HG03108 (cell line): ENCODE data around the gene CPO.
"Not testable (repeated sequence)": the region's sequence is repeated elsewhere in the genome, so short reads cannot be mapped to it uniquely, and the experiment has no call there.

Experiments used
- ATAC-seq: cut with Tn5 transposase; IDR thresholded peaks from one replicate; pipeline ENCODE4 v1.9.1; 2021; ENCODE audit warnings: moderate library complexity; ENCODE audit not compliant: unreplicated experiment

Gene CPO

GRCh38 chr2:206939340-206939739 is at the start of gene CPO:
TSS of gene CPO (plus strand) at chr2:206939518. CDS start at chr2:206939600, 82 bp downstream.
- ATAC-seq: no peak

- no peak for ATAC-seq
Observed at GRCh38 chr2:206890179-206890578, 49.1 kb upstream of the CPO start.

- no peak for ATAC-seq
Observed at GRCh38 chr2:206890926-206891325, 48.4 kb upstream of the CPO start.

DNA sequence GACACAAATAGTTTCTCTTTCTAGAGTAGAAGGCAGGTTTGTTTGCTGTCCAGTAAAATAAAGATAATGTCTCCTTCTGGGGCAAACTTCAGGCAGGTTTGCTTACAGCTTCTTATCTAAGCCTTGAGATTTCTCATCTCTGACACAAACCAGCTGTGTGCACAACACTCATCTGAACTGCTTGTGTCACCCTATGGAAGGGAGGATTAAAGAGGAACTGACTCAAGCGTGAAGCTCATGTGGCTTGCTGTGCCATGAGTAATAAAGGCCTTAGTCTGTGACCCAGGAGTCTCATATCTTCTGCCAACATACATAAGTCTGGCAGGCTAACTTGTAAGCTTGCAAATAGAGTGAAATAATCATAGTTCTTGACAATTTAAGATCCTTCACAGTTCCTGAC is 24.2 kb upstream of the CPO start:
- ATAC-seq: no peak

DNA sequence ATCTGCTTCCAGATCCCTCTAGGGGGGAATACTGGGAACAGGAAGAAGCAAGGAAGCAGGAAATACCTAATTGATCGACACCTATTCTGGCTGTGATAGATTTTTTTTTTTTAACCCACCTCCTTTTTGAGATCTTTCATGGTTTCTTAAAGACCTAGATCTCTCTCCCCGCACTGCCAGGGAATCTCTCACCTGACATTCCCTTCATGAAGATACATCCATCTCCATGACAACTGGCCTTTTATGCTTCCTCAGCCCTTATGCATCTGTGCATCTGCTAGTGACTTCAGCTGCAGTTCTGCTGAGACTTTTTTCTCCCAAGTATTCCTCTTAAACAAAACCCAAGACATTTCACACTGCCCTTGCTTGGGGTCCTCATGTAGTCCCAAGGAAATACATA is 21.1 kb upstream of the CPO start:
- ATAC-seq: no peak

GRCh38 chr2:206920310-206920709 is 19.0 kb upstream of the CPO start:
- no peak for ATAC-seq

DNA sequence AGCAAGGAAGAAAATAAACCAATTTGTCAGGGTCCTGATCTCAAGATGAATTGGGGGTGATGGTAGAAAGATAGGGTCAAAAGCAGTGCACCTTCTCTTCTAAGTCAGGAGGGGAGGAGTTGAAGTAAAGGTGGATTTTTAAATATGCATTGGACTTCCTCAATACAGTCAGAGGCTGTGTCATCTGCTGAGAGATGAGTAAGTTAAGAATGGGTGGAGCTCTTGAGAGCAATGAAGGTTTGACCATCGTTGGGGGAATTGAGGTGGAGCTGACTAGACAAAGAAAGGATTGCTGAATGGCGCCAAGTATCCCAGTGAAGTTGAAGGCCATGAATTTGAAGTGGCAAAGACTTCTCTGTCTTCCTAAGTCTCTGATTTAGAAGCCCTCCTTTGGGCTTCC is 18.4 kb upstream of the CPO start:
- ATAC-seq: no peak

DNA sequence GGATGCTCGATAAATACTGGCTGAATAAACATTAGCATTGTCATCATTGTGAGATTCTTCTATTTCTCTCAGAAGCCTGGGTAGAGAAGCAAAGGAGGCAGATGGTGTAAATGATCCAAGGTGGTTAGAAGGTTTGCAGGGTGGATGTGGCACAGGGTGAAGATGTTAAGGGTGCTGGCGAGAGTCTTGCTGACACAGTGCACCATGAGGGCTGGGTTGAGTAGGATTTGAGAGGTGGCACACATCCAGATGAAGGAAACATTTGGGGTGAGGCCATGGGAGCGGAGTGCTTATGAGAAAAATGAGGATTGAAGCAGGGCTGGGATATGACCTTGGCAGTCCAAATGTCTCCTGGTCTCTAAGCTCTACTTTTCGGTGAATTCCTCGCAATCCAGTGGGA is 17.8 kb upstream of the CPO start:
- ATAC-seq: no peak

- no peak for ATAC-seq
Observed at GRCh38 chr2:206935991-206936842, 3.1 kb upstream of the CPO start.

GRCh38 chr2:206936843-206937230 is 2.5 kb upstream of the CPO start:
- ATAC-seq: no peak

GRCh38 chr2:206937555-206937954 is 1.8 kb upstream of the CPO start:
- peak; percentile 66 for ATAC-seq

GRCh38 chr2:206940546-206940945 is 1.2 kb downstream of the CPO start:
- ATAC-seq: no peak

DNA sequence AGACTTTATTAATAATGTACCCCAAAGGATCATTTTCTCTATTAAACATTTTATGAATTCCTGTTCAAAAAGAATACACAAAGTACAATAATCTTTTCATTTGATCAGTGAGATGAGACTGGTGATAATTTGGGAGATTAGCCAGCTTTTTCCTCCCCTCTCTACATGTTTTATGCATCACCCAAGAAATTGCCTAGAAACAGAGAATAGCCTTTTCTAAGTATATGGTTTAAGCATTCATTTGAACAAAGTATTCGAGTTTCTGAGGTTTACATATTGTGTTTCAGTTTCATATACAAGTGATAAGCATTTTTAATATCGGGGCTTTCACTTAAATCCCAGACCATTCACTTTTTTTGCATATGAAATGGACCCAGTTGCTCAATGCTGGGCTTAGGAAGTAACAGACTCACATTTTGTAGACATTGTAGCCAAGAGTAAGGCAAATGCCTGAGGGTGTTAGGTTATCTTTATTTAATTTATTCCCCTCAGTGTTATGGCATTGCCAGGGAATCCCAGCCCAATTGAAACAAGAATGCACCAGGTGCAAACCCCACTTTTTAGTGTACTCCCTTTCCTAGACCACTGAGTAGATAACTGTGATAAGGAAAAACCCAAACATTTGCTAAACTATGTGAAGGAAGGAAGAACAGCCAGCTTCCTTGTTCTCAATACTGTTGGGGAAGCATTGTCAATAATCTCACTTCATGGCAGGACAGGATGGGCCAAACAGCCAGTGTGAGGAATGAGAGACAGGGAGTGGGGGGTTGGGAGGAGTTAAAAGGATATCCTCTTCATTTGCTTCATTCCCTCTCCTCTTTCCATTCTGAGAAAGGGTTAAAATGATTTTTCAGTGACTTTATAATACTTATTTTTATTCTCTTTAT is 3.5 kb downstream of the CPO start:
- ATAC-seq: no peak

- ATAC-seq: not testable (repeated sequence)
Observed at GRCh38 chr2:206953404-206953803, 14.1 kb downstream of the CPO start.

- no peak for ATAC-seq
Observed at GRCh38 chr2:206955253-206955652, 15.9 kb downstream of the CPO start.

DNA sequence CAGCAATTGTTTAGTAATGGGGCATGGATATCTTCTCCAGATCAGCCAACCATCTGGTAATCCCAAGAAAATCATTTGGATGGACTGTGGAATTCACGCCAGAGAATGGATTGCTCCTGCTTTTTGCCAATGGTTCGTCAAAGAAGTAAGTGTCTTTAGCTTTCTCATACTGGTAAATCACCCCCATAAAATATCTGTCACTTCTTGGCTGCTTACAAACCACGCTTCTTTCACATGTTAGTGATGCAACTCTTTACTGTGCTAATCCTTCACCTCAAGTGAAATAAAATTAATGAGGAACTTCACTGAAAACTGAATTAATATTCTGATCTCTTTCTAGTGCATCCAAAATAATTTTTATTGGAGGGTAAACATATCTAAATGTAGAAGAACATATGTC is 18.9 kb downstream of the CPO start:
- ATAC-seq: no peak

- no peak for ATAC-seq
Observed at GRCh38 chr2:206962966-206963365, 23.6 kb downstream of the CPO start.

- no peak for ATAC-seq
Observed at GRCh38 chr2:206968134-206969086, 29.1 kb downstream of the CPO start.

GRCh38 chr2:206969192-206969591 is 29.9 kb downstream of the CPO start:
- no peak for ATAC-seq

- ATAC-seq: no peak
Observed at GRCh38 chr2:206970589-206971360, 31.5 kb downstream of the CPO start.
